ENCODE results near the gene RNGTT. TPM values are rescaled to one million over a fixed set of nuclear protein-coding genes. Genes with fewer than 3 reads are reported as not detected.
A peak's percentile ranks its signal among the peaks of the same experiment; 100 is the strongest.

RNGTT gene
- total RNA-seq, 1 experiment from 2014 or later: 40.8 TPM

GRCh38 chr6:88574031-88574430 lies 389.4 kb downstream of the RNGTT start:
- Histone ChIP-seq H3K4me1 (no peaks in the 10 kb centered on the region), H3K27ac (no peak overlapping the region), H3K27me3 (no peaks in the 10 kb centered on the region), H3K36me3 (no peaks in the 10 kb centered on the region), H3K4me3 (no peak overlapping the region), H3K9me3 (replicated peaks) (peaks cover 6% of the 10 kb centered on the region; the same call in 1 of the 2 replicates)
- peak; percentile 29 to 34 for DNase-seq

DNA sequence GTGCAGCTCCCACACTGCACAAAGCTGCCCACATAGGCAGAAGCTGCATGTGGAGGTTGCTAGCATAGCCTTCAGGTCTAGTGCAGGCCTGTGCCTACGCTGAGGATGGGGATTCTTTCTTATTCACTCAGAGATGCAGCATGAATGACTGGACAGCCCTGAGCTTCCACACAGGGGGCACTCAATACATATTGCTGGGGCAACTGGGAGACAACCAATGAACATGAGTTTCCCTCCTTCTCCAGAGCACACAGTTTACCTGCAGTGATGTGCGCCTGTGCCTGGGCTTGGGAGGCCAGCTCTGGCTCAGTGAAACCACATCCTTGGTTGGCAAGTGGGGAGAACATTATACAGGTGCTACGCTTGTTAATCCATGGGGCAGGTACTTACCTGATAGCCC lies 389.9 kb downstream of the RNGTT start:
- Histone ChIP-seq H3K27ac (no peak overlapping the region), H3K36me3 (no peaks in the 10 kb centered on the region), H3K4me3 (no peak overlapping the region), H3K27me3 (no peaks in the 10 kb centered on the region), H3K4me1 (no peaks in the 10 kb centered on the region), H3K9me3 (replicated peaks) (peaks cover 6% of the 10 kb centered on the region; the same call in 1 of the 2 replicates)
- DNase-seq: no peak

- peaks cover 6% of the 10 kb centered on the region; the same call in 1 of the 2 replicates for H3K9me3 ChIP-seq (replicated peaks)
- no peak for DNase-seq
- H3K27me3 ChIP-seq: no peaks in the 10 kb centered on the region
- no peaks in the 10 kb centered on the region for H3K36me3 ChIP-seq
- H3K27ac ChIP-seq: no peak overlapping the region
- H3K4me3 ChIP-seq: no peak overlapping the region
- H3K4me1 ChIP-seq: no peaks in the 10 kb centered on the region
Measured at GRCh38 chr6:88572449-88573139, 390.8 kb downstream of the RNGTT start.

- Histone ChIP-seq H3K4me1 (no peaks in the 10 kb centered on the region), H3K4me3 (no peak overlapping the region), H3K27ac (no peak overlapping the region), H3K27me3 (no peaks in the 10 kb centered on the region), H3K36me3 (no peaks in the 10 kb centered on the region), H3K9me3 (replicated peaks) (peaks cover 6% of the 10 kb centered on the region; the same call in 1 of the 2 replicates)
- no peak for DNase-seq
Measured at GRCh38 chr6:88569959-88570358, 393.5 kb downstream of the RNGTT start.

DNA sequence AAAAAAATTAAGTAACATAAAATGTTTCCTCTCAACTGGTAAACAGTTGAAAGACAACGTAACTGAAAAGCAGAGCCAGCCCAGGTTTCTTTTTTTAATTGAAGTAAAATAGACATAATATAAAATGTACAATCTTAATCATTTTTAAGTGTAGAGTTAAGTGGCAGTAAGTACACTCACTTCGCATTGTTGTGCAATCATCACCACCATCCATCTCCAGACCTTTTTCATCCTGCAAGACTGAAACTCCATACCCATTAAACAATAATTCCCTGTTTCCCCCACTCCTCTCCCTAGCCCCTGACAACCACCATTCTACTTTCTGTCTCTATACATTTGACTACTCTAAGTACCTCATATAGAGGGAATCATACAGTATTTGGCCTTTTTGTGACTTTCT lies 395.7 kb downstream of the RNGTT start:
- Histone ChIP-seq H3K36me3 (no peaks in the 10 kb centered on the region), H3K4me3 (no peak overlapping the region), H3K27ac (no peak overlapping the region), H3K9me3 (replicated peaks) (peaks cover 6% of the 10 kb centered on the region; the same call in 1 of the 2 replicates), H3K27me3 (no peaks in the 10 kb centered on the region), H3K4me1 (no peaks in the 10 kb centered on the region)
- DNase-seq: no peak

DNA sequence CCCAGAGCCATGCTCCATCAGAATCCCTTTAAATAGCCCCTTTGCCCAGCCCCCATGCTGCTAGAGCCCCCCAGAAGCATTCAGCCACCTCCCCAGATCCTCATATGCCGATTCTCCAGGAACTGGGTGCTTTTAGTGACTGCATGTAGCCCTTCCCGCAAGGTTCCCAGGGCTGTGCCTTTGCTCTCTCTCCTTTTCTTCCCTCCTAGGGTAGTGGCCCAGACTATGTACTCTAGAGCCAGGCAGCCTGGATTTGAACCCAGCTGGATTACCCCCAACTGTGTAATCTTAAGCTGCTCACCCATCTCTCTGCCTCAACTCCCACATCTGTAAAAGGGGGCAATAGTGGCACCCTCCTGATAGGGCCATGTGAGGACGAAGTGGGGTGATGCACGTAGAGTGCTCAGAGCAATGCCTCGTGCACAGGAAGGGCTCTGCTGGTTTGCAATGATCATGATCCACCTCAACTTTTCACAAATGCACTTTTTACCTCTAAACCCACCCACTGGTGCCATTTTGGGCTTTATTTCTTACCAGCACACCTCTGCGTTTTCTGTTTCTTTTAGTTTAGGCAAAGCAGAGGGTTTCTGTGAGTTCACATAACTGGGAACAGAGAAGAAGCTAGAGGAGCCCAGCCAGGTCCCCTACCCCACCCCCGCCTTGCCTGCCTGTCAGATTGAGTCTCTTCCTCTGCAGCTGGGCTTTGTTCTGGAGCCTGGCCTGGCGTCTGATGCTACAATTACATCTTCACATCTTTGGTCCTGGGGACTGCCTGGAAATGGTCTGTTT lies 396.5 kb downstream of the RNGTT start:
- H3K27me3 ChIP-seq: no peaks in the 10 kb centered on the region
- DNase-seq: no peak
- no peaks in the 10 kb centered on the region for H3K4me1 ChIP-seq
- no peaks in the 10 kb centered on the region for H3K36me3 ChIP-seq
- no peak overlapping the region for H3K27ac ChIP-seq
- peaks cover 6% of the 10 kb centered on the region; the same call in 1 of the 2 replicates for H3K9me3 ChIP-seq (replicated peaks)
- no peak overlapping the region for H3K4me3 ChIP-seq

GRCh38 chr6:88565836-88566235 lies 397.6 kb downstream of the RNGTT start:
- no peak overlapping the region for H3K27ac ChIP-seq
- H3K4me3 ChIP-seq: no peak overlapping the region
- H3K9me3 ChIP-seq (replicated peaks): peaks cover 6% of the 10 kb centered on the region; the same call in 1 of the 2 replicates
- no peaks in the 10 kb centered on the region for H3K4me1 ChIP-seq
- no peaks in the 10 kb centered on the region for H3K27me3 ChIP-seq
- no peak for DNase-seq
- H3K36me3 ChIP-seq: no peaks in the 10 kb centered on the region

DNA sequence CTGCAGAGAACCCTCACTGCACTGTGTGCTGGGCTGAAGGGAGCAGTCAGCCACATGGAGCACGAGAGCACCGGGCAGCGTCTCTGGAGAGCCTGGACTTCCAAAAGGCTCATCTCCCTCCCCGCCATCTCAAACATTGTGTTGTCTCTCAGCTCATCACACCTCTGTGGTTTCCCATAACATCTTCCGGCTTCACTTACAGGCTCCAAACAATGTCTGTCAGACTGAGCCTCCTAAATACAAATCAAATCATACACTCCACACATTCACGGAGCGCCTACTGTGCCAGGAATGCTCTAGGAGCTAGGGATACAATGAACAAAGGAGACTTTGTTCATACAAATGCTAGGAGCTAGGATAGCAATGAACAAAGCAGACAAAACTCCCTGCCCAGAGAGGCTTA lies 398.0 kb downstream of the RNGTT start:
- Histone ChIP-seq H3K27me3 (no peaks in the 10 kb centered on the region), H3K9me3 (replicated peaks) (peaks cover 6% of the 10 kb centered on the region; the same call in 1 of the 2 replicates), H3K4me1 (no peaks in the 10 kb centered on the region), H3K36me3 (no peaks in the 10 kb centered on the region), H3K4me3 (no peak overlapping the region), H3K27ac (no peak overlapping the region)
- DNase-seq: peak in 1 of 2 experiments; percentile 18

GRCh38 chr6:88563277-88563625 lies 400.2 kb downstream of the RNGTT start:
- no peaks in the 10 kb centered on the region for H3K4me1 ChIP-seq
- H3K4me3 ChIP-seq: no peak overlapping the region
- H3K36me3 ChIP-seq: no peaks in the 10 kb centered on the region
- H3K27ac ChIP-seq: no peak overlapping the region
- no peaks in the 10 kb centered on the region for H3K27me3 ChIP-seq
- DNase-seq: no peak
- no peaks in the 10 kb centered on the region for H3K9me3 ChIP-seq (replicated peaks)

GRCh38 chr6:88562353-88563276 lies 400.8 kb downstream of the RNGTT start:
- Histone ChIP-seq H3K27me3 (no peaks in the 10 kb centered on the region), H3K4me1 (no peaks in the 10 kb centered on the region), H3K36me3 (no peaks in the 10 kb centered on the region), H3K9me3 (replicated peaks) (no peaks in the 10 kb centered on the region), H3K4me3 (no peak overlapping the region), H3K27ac (no peak overlapping the region)
- DNase-seq: no peak

GRCh38 chr6:88561954-88562315 lies 401.5 kb downstream of the RNGTT start:
- no peak overlapping the region for H3K4me3 ChIP-seq
- H3K36me3 ChIP-seq: no peaks in the 10 kb centered on the region
- no peaks in the 10 kb centered on the region for H3K27me3 ChIP-seq
- no peaks in the 10 kb centered on the region for H3K4me1 ChIP-seq
- no peak for DNase-seq
- no peak overlapping the region for H3K27ac ChIP-seq
- H3K9me3 ChIP-seq (replicated peaks): no peaks in the 10 kb centered on the region

DNA sequence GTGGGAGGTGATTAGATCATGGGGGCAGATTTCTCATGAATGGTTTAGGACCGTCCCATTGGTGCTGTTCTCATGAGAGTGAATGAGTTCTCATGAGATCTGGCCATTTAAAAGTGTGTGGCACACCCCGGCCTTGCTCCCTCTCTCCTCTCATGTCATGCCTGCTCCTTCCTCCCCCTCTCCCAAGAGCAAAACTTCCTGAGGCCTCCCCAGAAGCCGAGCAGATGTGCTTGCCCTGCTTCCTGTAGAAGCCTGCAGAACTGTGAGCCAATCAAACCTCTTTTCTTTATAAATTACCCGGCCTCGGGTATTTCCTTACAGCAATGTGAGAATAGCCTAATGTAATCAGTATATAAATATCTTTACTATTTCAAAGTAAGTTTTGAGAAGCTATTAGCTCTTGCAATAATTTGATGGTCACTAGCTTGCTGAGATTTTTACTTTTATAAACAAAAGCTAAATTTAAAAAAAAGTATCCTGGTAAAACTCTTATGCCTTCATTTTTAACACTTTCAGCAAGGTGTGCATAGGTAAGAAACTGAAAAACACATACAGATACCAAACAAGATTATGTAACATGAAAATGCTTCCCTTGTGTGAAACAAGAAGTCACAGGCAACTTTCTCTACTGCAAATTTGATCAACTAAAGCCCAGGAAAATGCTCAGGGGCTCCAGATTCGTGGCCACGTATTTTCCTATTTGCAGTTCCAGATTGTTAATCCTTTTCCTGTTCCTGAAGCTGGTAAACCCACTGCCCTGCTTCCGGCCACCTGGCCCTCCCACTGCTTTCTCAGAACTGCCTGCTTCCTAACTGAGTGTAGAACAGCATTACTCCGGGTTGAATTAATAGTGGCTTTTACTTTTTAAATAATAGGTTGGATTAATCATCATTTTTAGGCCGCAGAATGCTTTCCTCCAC lies 402.1 kb downstream of the RNGTT start:
- no peaks in the 10 kb centered on the region for H3K27me3 ChIP-seq
- H3K27ac ChIP-seq: no peak overlapping the region
- H3K9me3 ChIP-seq (replicated peaks): no peaks in the 10 kb centered on the region
- H3K4me3 ChIP-seq: no peak overlapping the region
- H3K36me3 ChIP-seq: no peaks in the 10 kb centered on the region
- H3K4me1 ChIP-seq: no peaks in the 10 kb centered on the region
- peak in 1 of 2 experiments; percentile 8 for DNase-seq
